Measurements from ENCODE around the gene UCP2.

The UCP2 gene

DNA sequence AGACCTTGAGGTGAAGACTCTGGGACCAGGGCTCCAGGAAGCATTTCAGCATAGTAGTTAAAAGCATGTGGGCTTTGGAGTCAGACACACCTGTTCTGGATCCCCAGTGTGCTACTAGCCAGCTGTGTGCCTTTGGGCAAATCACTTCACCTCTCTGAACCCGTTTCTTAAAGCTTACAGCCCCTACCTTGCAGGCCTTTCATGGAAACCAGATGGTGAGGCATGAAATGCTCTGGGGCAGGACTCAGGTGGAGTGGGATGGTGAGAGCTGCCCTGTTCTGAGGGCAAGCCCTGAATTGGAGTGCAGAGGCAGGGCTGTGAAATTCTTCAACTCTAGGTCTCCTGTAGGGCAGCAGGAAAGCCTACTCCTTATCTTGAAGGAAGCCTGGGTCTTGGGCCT lies 10.5 kb downstream of the UCP2 start:
- TF ChIP-seq TAF1 (IDR thresholded peaks at IDR 0.05; ENCODE audit: low read depth) = no peak
- no peak for TF ChIP-seq CREB1 (IDR thresholded peaks at IDR 0.05; ENCODE audit: low read depth)
- TF ChIP-seq, protein P1, sequence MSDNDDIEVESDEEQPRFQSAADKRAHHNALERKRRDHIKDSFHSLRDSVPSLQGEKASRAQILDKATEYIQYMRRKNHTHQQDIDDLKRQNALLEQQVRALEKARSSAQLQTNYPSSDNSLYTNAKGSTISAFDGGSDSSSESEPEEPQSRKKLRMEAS (IDR thresholded peaks at IDR 0.05) = no peak
- no peak for TF ChIP-seq RAD21 (IDR thresholded peaks at IDR 0.05; ENCODE audit: low read depth)
- no peak for TF ChIP-seq EP300 (IDR thresholded peaks at IDR 0.05; ENCODE audit: borderline replicate concordance)
- no peak for TF ChIP-seq CEBPB (IDR thresholded peaks at IDR 0.05)
- no peak for TF ChIP-seq TCF12 (IDR thresholded peaks at IDR 0.05; ENCODE audit: low read depth)

DNA sequence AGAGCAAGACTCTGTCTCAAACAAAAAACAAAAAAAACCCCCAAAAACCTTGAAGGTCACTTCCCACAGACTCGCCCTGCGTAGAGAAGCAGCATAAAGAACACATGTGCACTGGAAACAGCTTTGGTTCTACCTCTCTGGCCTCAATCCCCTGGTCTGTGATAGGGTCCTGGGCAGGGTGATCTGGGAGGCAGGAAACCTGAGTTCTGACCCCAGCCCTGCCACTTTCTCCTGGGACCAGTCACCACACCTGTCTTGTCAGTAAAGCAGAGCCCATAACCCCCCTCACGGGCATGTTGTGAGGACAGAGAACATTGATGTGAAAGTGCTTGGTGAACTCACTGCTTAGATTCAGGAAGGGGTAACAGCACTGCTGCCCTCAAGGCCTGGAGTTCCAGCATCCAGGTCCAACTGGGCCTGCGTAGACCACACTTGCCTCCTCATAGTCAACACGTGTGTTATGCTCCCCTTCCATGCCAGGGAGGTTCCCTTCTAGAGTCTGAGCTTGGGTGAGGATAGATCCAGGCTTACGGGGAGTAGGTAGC lies 11.4 kb downstream of the UCP2 start:
- TF ChIP-seq EGR1 (IDR thresholded peaks at IDR 0.05) = no peak
- TF ChIP-seq TCF12 (IDR thresholded peaks at IDR 0.05; ENCODE audit: low read depth) = no peak
- TF ChIP-seq CREB1 (IDR thresholded peaks at IDR 0.05; ENCODE audit: low read depth) = no peak
- TF ChIP-seq TEAD4 (IDR thresholded peaks at IDR 0.05) = no peak
- no peak for TF ChIP-seq EP300 (IDR thresholded peaks at IDR 0.05; ENCODE audit: borderline replicate concordance)

DNA sequence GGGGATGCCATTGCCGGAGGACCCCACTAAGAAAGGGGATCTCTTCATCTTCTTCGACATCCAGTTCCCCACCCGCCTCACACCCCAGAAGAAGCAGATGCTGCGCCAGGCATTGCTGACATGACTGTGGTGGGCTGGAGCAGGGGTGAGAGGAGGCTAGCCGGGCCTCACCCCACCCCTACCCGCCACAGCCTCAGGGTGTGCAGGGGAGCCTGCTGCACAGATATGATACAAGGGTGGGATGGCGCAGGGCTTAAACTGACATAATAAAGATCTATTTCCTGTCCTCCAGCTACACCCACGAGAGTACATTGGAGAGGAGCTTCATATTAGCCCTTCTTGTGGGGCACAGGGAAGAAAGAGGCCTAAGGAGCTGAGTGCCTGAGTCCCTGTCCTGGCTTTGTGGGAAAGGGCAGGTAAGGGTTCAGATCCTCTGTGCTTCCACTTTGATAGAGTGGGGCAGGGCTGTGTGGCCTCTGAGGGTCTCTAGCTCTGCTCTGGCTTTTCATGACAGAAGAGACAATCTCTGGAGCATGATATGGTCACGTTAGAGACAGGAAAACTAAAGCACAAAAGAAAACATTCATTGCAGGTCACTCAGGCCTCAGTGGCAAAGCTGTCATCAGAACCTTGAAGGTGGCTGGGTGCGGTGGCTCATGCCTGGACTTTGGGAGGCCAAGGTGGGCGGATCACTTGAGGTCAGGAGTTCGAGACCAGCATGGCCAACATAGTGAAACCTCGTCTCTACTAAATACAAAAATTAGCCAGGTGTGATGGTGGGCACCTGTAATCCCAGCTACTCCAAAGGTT lies 12.4 kb downstream of the UCP2 start:
- TF ChIP-seq USF1 (IDR thresholded peaks at IDR 0.05) (no peak), ZBTB7A (IDR thresholded peaks at IDR 0.05; ENCODE audit: low read depth) (no peak), CREB1 (IDR thresholded peaks at IDR 0.05; ENCODE audit: low read depth) (no peak), TAF1 (IDR thresholded peaks at IDR 0.05; ENCODE audit: low read depth) (no peak), EP300 (IDR thresholded peaks at IDR 0.05; ENCODE audit: borderline replicate concordance) (no peak), YY1 (IDR thresholded peaks at IDR 0.05; ENCODE audit: low read depth) (no peak), FOXM1 (IDR thresholded peaks at IDR 0.05; ENCODE audit: borderline replicate concordance, low read depth) (no peak), NFIC (IDR thresholded peaks at IDR 0.05) (no peak), TEAD4 (IDR thresholded peaks at IDR 0.05) (no peak), EGR1 (IDR thresholded peaks at IDR 0.05) (no peak), TCF12 (IDR thresholded peaks at IDR 0.05; ENCODE audit: low read depth) (no peak), RAD21 (IDR thresholded peaks at IDR 0.05; ENCODE audit: low read depth) (no peak)

DNA sequence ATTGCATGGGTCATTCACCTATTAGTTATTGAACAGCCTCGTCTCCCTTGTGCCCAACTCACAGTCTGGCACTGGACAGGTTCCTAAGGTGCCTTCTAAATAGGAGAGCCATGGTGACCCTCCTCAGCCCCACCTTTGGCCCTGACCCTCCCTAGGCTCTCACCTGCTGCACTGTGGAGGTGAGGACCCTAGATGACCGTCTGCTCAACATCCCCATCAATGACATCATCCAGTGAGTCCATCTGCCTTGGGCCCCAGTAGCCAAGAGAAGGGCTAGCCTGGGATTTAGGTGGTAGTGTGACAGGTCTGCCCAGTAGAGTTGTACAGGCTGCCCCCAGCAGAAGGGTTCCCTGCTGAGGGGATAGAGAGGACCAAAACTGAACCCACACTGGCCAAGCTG lies 13.6 kb downstream of the UCP2 start:
- TF ChIP-seq TEAD4 (IDR thresholded peaks at IDR 0.05) = no peak
- TF ChIP-seq TCF12 (IDR thresholded peaks at IDR 0.05; ENCODE audit: low read depth) = no peak
- no peak for TF ChIP-seq FOXM1 (IDR thresholded peaks at IDR 0.05; ENCODE audit: borderline replicate concordance, low read depth)
- TF ChIP-seq RAD21 (IDR thresholded peaks at IDR 0.05; ENCODE audit: low read depth) = no peak
- no peak for TF ChIP-seq ZBTB7A (IDR thresholded peaks at IDR 0.05; ENCODE audit: low read depth)
- TF ChIP-seq YY1 (IDR thresholded peaks at IDR 0.05; ENCODE audit: low read depth) = no peak
- TF ChIP-seq EP300 (IDR thresholded peaks at IDR 0.05; ENCODE audit: borderline replicate concordance) = no peak
- TF ChIP-seq TAF1 (IDR thresholded peaks at IDR 0.05; ENCODE audit: low read depth) = no peak
- TF ChIP-seq USF1 (IDR thresholded peaks at IDR 0.05) = no peak
- no peak for TF ChIP-seq NFIC (IDR thresholded peaks at IDR 0.05)

DNA sequence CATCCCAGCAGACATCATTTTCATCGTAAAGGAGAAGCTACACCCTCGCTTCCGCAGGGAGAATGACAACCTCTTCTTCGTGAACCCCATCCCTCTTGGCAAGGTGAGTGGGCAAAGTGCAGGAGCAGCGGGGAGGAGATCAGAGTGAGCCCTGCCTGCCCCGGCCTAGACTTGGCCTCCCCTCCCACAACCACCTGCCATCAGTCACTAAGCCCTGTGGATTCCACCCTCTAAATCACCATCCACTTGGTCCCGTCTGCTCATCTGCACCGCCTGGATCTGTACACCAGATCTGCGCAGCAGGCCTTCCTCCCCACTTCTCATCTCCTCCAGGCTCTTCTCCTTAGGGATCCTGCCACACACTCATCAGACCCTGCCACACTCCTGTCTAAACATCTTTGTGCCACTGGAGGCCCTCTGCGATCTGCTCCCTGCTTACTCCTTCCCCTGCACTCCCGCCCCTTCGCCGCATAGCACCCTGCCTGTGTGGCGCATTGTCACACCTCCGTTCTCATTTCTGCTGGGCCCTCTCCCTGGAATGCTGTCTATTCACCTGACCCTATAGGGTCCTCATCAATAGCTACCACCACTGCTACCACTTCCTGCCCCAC lies 14.2 kb downstream of the UCP2 start:
- TF ChIP-seq CREB1 (IDR thresholded peaks at IDR 0.05; ENCODE audit: low read depth) (no peak), REST (IDR thresholded peaks at IDR 0.05; ENCODE audit: low read depth) (no peak), YY1 (IDR thresholded peaks at IDR 0.05; ENCODE audit: low read depth) (no peak), TCF12 (IDR thresholded peaks at IDR 0.05; ENCODE audit: low read depth) (no peak), EP300 (IDR thresholded peaks at IDR 0.05; ENCODE audit: borderline replicate concordance) (no peak), EGR1 (IDR thresholded peaks at IDR 0.05) (no peak), USF1 (IDR thresholded peaks at IDR 0.05) (no peak), RAD21 (IDR thresholded peaks at IDR 0.05; ENCODE audit: low read depth) (no peak), CEBPB (IDR thresholded peaks at IDR 0.05) (no peak), ZBTB7A (IDR thresholded peaks at IDR 0.05; ENCODE audit: low read depth) (no peak), TAF1 (IDR thresholded peaks at IDR 0.05; ENCODE audit: low read depth) (no peak), FOXM1 (IDR thresholded peaks at IDR 0.05; ENCODE audit: borderline replicate concordance, low read depth) (no peak), TEAD4 (IDR thresholded peaks at IDR 0.05) (no peak), NFIC (IDR thresholded peaks at IDR 0.05) (no peak)
- TF ChIP-seq, protein P1 (IDR thresholded peaks at IDR 0.05) = no peak

- TF ChIP-seq CREB1 (IDR thresholded peaks at IDR 0.05; ENCODE audit: low read depth) = no peak
- no peak for TF ChIP-seq EGR1 (IDR thresholded peaks at IDR 0.05)
- TF ChIP-seq REST (IDR thresholded peaks at IDR 0.05; ENCODE audit: low read depth) = no peak
- TF ChIP-seq ZBTB7A (IDR thresholded peaks at IDR 0.05; ENCODE audit: low read depth) = no peak
- TF ChIP-seq, protein P1 (IDR thresholded peaks at IDR 0.05) = no peak
- TF ChIP-seq USF1 (IDR thresholded peaks at IDR 0.05) = no peak
- TF ChIP-seq NFIC (IDR thresholded peaks at IDR 0.05) = no peak
- no peak for TF ChIP-seq YY1 (IDR thresholded peaks at IDR 0.05; ENCODE audit: low read depth)
- TF ChIP-seq EP300 (IDR thresholded peaks at IDR 0.05; ENCODE audit: borderline replicate concordance) = no peak
- TF ChIP-seq CEBPB (IDR thresholded peaks at IDR 0.05) = no peak
- no peak for TF ChIP-seq TCF12 (IDR thresholded peaks at IDR 0.05; ENCODE audit: low read depth)
- no peak for TF ChIP-seq RAD21 (IDR thresholded peaks at IDR 0.05; ENCODE audit: low read depth)
- TF ChIP-seq TAF1 (IDR thresholded peaks at IDR 0.05; ENCODE audit: low read depth) = no peak
- TF ChIP-seq FOXM1 (IDR thresholded peaks at IDR 0.05; ENCODE audit: borderline replicate concordance, low read depth) = no peak
- no peak for TF ChIP-seq TEAD4 (IDR thresholded peaks at IDR 0.05)
Observed at GRCh38 chr11:73965764-73966121, 16.9 kb downstream of the UCP2 start.

Data from Ishikawa (cell line).